ENCODE measurements around the gene FOXF2. TPM values are rescaled to one million over a fixed set of nuclear protein-coding genes. Genes with fewer than 3 reads are reported as not detected.
A peak's percentile ranks its signal among the peaks of the same experiment; 100 is the strongest.

Gene FOXF2
- total RNA-seq, 1 donor, result 1.1 TPM

GRCh38 chr6:1387876-1388629, 1.3 kb upstream of the FOXF2 start:
- no peaks in the 10 kb centered on the region for H3K9me3 ChIP-seq (ENCODE audit: low read depth, low read length)
- no peak overlapping the region for H3K4me2 ChIP-seq (ENCODE audit: insufficient read depth, low read length)
- no peak overlapping the region for H2AFZ ChIP-seq (ENCODE audit: low read length)
- no peaks in the 10 kb centered on the region for H4K20me1 ChIP-seq (ENCODE audit: insufficient read depth, low read length)
- H3K36me3 ChIP-seq (ENCODE audit: insufficient read depth, low read length), result no peaks in the 10 kb centered on the region
- peak; percentile 77 for DNase-seq (ENCODE audit: insufficient read length, low spot score, missing footprints)
- H3K4me1 ChIP-seq (ENCODE audit: insufficient read depth, low read length), result no peaks in the 10 kb centered on the region
- peaks cover 42% of the 10 kb centered on the region for H3K27me3 ChIP-seq (ENCODE audit: insufficient read depth, low read length)
- H3K79me2 ChIP-seq (ENCODE audit: insufficient read depth, low read length), result peaks cover 13% of the 10 kb centered on the region
- no peak overlapping the region for H3K27ac ChIP-seq (ENCODE audit: low read depth, low read length)
- TF ChIP-seq CTCF (IDR thresholded peaks at IDR 0.05; ENCODE audit: extremely low read depth, low read depth, low read length), result no peak
- H3K4me3 ChIP-seq (ENCODE audit: insufficient read depth, low read length), result no peak overlapping the region

- Histone ChIP-seq H2AFZ (ENCODE audit: low read length) (no peak overlapping the region), H3K4me2 (ENCODE audit: insufficient read depth, low read length) (no peak overlapping the region), H4K20me1 (ENCODE audit: insufficient read depth, low read length) (no peaks in the 10 kb centered on the region), H3K79me2 (ENCODE audit: insufficient read depth, low read length) (peaks cover 13% of the 10 kb centered on the region), H3K4me3 (ENCODE audit: insufficient read depth, low read length) (no peak overlapping the region), H3K27ac (ENCODE audit: low read depth, low read length) (no peak overlapping the region), H3K27me3 (ENCODE audit: insufficient read depth, low read length) (peaks cover 36% of the 10 kb centered on the region), H3K36me3 (ENCODE audit: insufficient read depth, low read length) (no peaks in the 10 kb centered on the region), H3K4me1 (ENCODE audit: insufficient read depth, low read length) (no peaks in the 10 kb centered on the region), H3K9me3 (ENCODE audit: low read depth, low read length) (no peaks in the 10 kb centered on the region)
- no peak for TF ChIP-seq CTCF (IDR thresholded peaks at IDR 0.05; ENCODE audit: extremely low read depth, low read depth, low read length)
- DNase-seq (ENCODE audit: insufficient read length, low spot score, missing footprints), result peak; percentile 88
These were observed 577 bp upstream of the FOXF2 start for GRCh38 chr6:1388630-1389368.

DNA sequence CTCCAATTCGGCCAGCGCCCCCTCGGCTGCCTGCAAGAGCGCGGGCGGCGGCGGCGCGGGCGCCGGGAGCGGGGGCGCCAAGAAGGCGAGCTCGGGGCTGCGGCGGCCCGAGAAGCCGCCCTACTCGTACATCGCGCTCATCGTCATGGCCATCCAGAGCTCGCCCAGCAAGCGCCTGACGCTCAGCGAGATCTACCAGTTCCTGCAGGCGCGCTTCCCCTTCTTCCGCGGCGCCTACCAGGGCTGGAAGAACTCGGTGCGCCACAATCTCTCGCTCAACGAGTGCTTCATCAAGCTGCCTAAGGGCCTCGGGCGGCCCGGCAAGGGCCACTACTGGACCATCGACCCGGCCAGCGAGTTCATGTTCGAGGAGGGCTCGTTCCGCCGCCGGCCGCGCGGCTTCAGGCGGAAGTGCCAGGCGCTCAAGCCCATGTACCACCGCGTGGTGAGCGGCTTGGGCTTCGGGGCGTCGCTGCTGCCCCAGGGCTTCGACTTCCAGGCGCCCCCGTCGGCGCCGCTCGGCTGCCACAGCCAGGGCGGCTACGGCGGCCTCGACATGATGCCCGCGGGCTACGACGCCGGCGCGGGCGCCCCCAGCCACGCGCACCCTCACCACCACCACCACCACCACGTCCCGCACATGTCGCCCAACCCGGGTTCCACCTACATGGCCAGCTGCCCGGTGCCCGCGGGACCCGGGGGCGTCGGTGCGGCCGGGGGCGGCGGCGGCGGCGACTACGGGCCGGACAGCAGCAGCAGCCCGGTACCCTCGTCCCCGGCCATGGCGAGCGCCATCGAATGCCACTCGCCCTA, 963 bp downstream of the FOXF2 start:
- H3K4me3 ChIP-seq (ENCODE audit: insufficient read depth, low read length), result peak overlapping the region; percentile 72
- H3K27ac ChIP-seq (ENCODE audit: low read depth, low read length), result no peak overlapping the region
- H3K4me2 ChIP-seq (ENCODE audit: insufficient read depth, low read length), result peak overlapping the region; percentile 79
- H4K20me1 ChIP-seq (ENCODE audit: insufficient read depth, low read length), result no peaks in the 10 kb centered on the region
- H2AFZ ChIP-seq (ENCODE audit: low read length), result peak overlapping the region; percentile 83
- peaks cover 13% of the 10 kb centered on the region for H3K79me2 ChIP-seq (ENCODE audit: insufficient read depth, low read length)
- DNase-seq (ENCODE audit: insufficient read length, low spot score, missing footprints), result peak; percentile 96
- peaks cover 21% of the 10 kb centered on the region for H3K27me3 ChIP-seq (ENCODE audit: insufficient read depth, low read length)
- peaks cover 5% of the 10 kb centered on the region for H3K36me3 ChIP-seq (ENCODE audit: insufficient read depth, low read length)
- H3K4me1 ChIP-seq (ENCODE audit: insufficient read depth, low read length), result no peaks in the 10 kb centered on the region
- no peaks in the 10 kb centered on the region for H3K9me3 ChIP-seq (ENCODE audit: low read depth, low read length)
- TF ChIP-seq CTCF (IDR thresholded peaks at IDR 0.05; ENCODE audit: extremely low read depth, low read depth, low read length), result no peak

All from osteoblast (primary cell).